ENCODE data around the gene NCEH1.

The NCEH1 gene

DNA sequence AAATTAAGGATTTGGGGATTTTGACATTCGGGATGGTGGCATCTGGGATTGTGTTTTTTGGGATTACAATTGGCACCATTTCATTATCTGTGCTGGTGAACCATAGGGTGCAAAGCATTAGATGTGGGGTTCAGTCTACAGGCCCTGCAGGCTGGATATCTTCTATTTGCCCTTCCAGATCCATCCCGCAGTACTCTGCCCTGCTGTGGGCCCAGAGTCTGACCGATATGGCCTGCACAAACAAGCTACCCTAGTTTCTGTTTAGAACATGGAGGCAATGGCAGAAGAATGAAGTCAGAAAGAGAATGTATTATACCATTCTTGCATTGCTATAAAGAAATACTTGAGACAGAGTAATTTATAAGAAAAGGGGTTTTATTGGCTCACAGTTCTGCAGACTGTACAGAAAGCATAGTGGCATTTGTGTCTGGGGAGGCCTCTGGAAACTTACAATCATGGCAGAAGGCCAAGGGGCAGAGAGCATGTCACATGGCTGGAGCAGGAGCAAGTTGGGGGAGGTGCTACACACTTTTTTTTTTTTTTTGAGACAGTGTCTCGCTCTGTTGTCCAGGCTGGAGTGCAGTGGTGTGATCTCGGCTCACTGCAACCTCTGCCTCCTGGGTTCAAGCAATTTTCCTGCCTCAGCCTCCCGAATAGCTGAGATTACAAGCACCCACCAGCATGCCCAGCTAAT is 93.7 kb downstream of the NCEH1 start:
- H3K27me3 ChIP-seq (replicated peaks; ENCODE audit: control insufficient read depth, insufficient read depth, low read length) = no peaks in the 10 kb centered on the region
- no peaks in the 10 kb centered on the region for H3K9me3 ChIP-seq (ENCODE audit: control insufficient read depth, low read length)
- H3K4me1 ChIP-seq (ENCODE audit: control insufficient read depth, insufficient read depth, low read length) = peaks cover 8% of the 10 kb centered on the region
- H3K36me3 ChIP-seq (ENCODE audit: control insufficient read depth, insufficient read depth, low read length, severe bottlenecking) = no peaks in the 10 kb centered on the region
- no peak overlapping the region for H3K4me3 ChIP-seq (ENCODE audit: low read length)
- H3K9ac ChIP-seq (ENCODE audit: low read length) = no peak overlapping the region
- no peak for DNase-seq (ENCODE audit: low read depth)

DNA sequence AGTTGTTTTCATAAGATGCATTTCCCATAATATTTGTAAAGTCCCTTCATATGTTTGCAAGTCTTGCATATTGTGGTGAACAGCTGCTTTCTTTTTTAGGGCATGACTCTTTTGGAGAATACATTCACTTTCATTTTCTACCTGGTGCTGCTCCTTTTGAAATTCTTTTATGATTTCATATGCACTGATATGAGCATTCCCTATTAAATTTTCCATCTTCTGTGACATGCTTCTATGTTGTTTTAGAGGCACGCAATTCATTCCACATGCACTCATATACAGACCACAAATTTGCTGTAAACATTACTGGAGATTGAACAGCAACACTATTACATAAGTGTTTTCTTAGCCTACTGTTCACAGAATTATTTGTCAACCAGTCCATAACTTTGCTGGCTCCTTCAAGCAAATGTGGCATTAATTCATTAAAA is 94.8 kb downstream of the NCEH1 start:
- peak; percentile 44 for DNase-seq (ENCODE audit: low read depth)
- H3K4me3 ChIP-seq (ENCODE audit: low read length) = no peak overlapping the region
- H3K27me3 ChIP-seq (replicated peaks; ENCODE audit: control insufficient read depth, insufficient read depth, low read length) = no peaks in the 10 kb centered on the region
- peaks cover 8% of the 10 kb centered on the region for H3K4me1 ChIP-seq (ENCODE audit: control insufficient read depth, insufficient read depth, low read length)
- no peak overlapping the region for H3K9ac ChIP-seq (ENCODE audit: low read length)
- H3K36me3 ChIP-seq (ENCODE audit: control insufficient read depth, insufficient read depth, low read length, severe bottlenecking) = no peaks in the 10 kb centered on the region
- H3K9me3 ChIP-seq (ENCODE audit: control insufficient read depth, low read length) = no peaks in the 10 kb centered on the region

DNA sequence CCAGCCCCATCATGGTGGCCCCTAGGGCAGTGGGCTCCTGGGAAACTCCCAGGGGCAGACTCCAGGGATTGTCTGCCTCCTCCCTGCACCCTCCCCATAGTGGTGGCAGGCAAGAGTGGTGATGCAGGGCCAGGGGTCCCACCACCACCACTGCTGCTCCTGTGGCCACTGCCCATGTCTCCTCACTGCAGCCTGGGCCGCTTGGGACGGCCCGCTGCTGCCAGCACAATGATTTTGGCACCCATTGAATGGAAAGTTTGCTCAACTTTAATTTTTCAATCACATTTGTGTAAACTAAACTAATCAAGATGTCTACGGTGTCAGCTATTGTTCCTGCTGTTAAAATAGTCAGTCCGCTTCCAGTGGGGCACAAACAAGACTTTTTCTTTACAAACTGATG is 95.6 kb downstream of the NCEH1 start:
- Histone ChIP-seq H3K4me1 (ENCODE audit: control insufficient read depth, insufficient read depth, low read length) (peaks cover 8% of the 10 kb centered on the region), H3K9ac (ENCODE audit: low read length) (no peak overlapping the region), H3K36me3 (ENCODE audit: control insufficient read depth, insufficient read depth, low read length, severe bottlenecking) (no peaks in the 10 kb centered on the region), H3K4me3 (ENCODE audit: low read length) (no peak overlapping the region), H3K9me3 (ENCODE audit: control insufficient read depth, low read length) (no peaks in the 10 kb centered on the region), H3K27me3 (replicated peaks; ENCODE audit: control insufficient read depth, insufficient read depth, low read length) (no peaks in the 10 kb centered on the region)
- DNase-seq (ENCODE audit: low read depth) = no peak

DNA sequence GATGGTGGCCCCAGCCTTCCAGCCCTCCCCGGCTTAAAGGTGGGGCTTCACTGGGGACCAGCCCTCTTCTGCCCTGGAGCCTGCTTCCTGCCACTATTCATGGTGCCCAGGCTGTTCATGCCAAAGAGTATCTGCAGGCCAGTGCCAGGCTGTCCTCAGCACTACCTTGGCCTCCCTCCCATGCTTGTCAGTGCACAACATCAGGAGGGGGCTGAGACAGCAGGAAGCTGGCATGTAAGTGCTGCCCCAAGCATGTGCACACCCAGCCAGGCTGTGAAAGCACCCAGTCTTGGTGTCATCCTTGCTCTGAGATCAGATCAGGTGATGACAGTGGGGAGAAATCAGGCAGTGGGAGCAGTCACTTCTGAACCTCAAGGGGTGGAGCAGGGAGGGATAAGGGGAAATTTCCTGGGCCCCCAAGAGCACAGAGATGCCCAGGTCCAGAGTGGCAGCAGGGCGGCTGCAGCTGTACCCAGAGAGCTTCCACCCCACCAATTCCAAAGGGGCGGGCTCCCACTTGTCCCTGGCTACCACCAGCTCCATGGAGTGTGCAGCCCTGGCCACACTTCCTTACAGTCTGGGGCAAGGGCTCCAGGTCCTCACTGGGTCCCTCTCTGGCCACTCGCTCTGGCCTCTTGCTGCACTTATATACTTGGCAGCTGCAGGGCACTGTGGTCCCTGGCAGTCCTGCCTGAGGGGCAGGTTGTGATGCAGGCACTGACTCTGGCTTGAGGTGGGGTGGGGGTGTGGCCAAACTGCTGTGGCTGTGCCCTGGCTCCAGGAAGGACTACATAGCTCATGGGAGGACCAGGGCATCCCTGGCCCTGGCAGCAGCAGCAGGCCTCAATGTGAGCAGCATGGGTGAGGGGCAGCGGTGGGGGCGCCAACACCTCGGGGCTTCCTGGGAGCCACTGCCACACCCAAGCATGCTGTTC is 96.3 kb downstream of the NCEH1 start:
- H3K4me3 ChIP-seq (ENCODE audit: low read length) = no peak overlapping the region
- no peak for DNase-seq (ENCODE audit: low read depth)

DNA sequence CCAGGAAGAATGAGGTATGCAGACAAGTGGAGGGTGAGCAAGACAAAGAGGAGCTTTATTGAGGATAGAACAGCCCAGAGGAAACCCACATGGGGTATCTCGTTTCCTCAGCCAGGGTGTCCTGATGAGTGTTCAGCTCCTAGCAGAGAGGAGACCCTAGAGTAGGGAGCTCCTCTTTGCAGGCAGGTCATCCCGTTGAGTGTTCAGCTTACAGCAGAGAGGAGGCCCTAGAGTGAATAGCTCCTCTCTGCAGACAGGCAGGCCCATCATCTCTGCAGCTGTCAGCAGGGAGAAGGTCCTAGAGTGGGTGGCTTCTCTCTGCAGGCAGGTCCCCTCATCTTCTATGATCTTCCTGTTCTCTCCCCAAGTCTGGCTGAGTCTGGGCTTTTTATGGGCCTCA is 97.0 kb downstream of the NCEH1 start:
- Histone ChIP-seq H3K27me3 (replicated peaks; ENCODE audit: control insufficient read depth, insufficient read depth, low read length) (no peaks in the 10 kb centered on the region), H3K9ac (ENCODE audit: low read length) (no peak overlapping the region), H3K36me3 (ENCODE audit: control insufficient read depth, insufficient read depth, low read length, severe bottlenecking) (no peaks in the 10 kb centered on the region), H3K4me3 (ENCODE audit: low read length) (no peak overlapping the region), H3K4me1 (ENCODE audit: control insufficient read depth, insufficient read depth, low read length) (peaks cover 8% of the 10 kb centered on the region), H3K9me3 (ENCODE audit: control insufficient read depth, low read length) (no peaks in the 10 kb centered on the region)
- no peak for DNase-seq (ENCODE audit: low read depth)

More for the DNA sequence above, 96.3 kb downstream of the NCEH1 start:
- H3K9ac ChIP-seq (ENCODE audit: low read length) = no peak overlapping the region
- peaks cover 8% of the 10 kb centered on the region for H3K4me1 ChIP-seq (ENCODE audit: control insufficient read depth, insufficient read depth, low read length)
- no peaks in the 10 kb centered on the region for H3K36me3 ChIP-seq (ENCODE audit: control insufficient read depth, insufficient read depth, low read length, severe bottlenecking)
- no peaks in the 10 kb centered on the region for H3K27me3 ChIP-seq (replicated peaks; ENCODE audit: control insufficient read depth, insufficient read depth, low read length)
- no peaks in the 10 kb centered on the region for H3K9me3 ChIP-seq (ENCODE audit: control insufficient read depth, low read length)

DNA sequence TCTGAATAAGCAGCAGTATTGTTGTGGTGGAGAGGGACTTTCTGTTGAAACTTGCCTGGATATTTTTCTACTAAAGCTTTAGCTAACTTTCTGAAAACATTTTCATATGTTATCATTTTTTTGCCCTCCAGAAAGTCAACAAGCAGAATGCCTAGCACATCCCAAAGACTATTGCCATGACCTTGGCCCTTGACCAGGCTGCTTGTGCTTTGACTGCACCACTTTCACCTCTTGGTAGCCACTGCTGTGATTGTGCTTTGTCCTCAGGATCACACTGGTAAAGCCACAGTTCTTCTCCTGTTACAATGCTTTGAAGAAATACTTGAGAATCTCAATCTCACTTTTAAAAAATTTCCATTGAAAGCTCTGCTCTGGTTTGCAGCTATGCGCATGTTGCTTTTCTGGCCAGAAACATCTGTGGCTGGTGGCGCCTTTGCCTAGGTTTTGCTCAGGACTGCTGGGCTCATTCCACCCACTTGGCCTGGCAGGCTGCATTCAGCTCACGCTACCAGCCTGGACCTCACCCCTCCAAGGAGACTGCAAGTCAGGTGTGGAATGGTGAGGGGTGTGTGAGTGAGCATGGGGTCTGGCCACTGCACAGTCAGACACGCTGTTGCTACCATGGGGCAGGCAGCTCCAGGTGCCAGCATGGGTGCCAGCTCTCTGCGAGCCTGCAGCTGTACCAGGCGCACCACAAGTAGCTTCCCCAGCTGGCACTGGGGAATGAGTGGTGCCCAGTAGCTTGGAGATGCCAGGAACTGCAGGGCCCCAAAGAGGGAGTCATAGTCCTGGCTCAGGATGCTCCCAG is 97.8 kb downstream of the NCEH1 start:
- H3K4me1 ChIP-seq (ENCODE audit: control insufficient read depth, insufficient read depth, low read length) = peaks cover 8% of the 10 kb centered on the region
- no peaks in the 10 kb centered on the region for H3K27me3 ChIP-seq (replicated peaks; ENCODE audit: control insufficient read depth, insufficient read depth, low read length)
- H3K36me3 ChIP-seq (ENCODE audit: control insufficient read depth, insufficient read depth, low read length, severe bottlenecking) = no peaks in the 10 kb centered on the region
- H3K4me3 ChIP-seq (ENCODE audit: low read length) = no peak overlapping the region
- H3K9me3 ChIP-seq (ENCODE audit: control insufficient read depth, low read length) = no peaks in the 10 kb centered on the region
- no peak for DNase-seq (ENCODE audit: low read depth)
- H3K9ac ChIP-seq (ENCODE audit: low read length) = no peak overlapping the region

DNA sequence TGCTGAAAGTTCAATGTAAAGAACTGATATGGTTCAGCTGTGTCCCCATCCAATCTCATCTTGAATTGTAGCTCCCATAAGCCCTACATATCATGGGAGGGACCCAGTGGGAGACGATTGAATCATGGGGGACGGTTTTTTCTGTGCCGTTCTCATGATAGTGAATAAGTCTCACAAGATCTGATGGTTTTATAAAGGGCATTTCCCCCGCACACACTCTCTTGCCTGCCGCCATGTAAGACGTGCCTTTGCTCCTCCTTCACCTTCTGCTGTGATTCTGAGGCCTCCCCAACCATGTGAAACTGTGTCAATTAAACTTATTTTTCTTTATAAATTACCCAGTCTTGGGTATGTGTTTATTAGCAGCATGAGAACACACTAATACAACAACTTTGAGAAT is 101.1 kb downstream of the NCEH1 start:
- H3K36me3 ChIP-seq (ENCODE audit: control insufficient read depth, insufficient read depth, low read length, severe bottlenecking) = no peaks in the 10 kb centered on the region
- no peaks in the 10 kb centered on the region for H3K9me3 ChIP-seq (ENCODE audit: control insufficient read depth, low read length)
- H3K4me3 ChIP-seq (ENCODE audit: low read length) = no peak overlapping the region
- no peaks in the 10 kb centered on the region for H3K27me3 ChIP-seq (replicated peaks; ENCODE audit: control insufficient read depth, insufficient read depth, low read length)
- no peak for DNase-seq (ENCODE audit: low read depth)
- no peak overlapping the region for H3K9ac ChIP-seq (ENCODE audit: low read length)
- H3K4me1 ChIP-seq (ENCODE audit: control insufficient read depth, insufficient read depth, low read length) = peaks cover 8% of the 10 kb centered on the region

DNA sequence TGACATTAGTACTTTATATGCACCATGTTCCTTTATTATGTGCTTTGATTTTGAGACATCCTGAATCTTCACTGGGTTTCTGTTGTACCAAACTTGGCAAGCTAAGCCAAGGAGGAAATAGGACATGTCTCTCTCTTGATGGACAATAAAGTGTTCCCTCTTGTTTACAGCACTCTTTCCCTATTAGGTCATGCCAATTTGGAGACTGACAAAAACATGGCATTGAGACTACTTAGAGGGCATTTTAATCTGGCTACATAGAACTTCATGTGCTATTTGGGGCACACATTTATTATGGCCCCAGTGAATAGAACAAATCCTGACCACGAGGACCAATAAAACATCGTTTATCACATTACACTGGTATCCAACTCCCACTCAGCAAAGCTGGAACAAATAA is 102.3 kb downstream of the NCEH1 start:
- Histone ChIP-seq H3K4me3 (ENCODE audit: low read length) (no peak overlapping the region), H3K4me1 (ENCODE audit: control insufficient read depth, insufficient read depth, low read length) (peaks cover 8% of the 10 kb centered on the region), H3K36me3 (ENCODE audit: control insufficient read depth, insufficient read depth, low read length, severe bottlenecking) (no peaks in the 10 kb centered on the region), H3K9ac (ENCODE audit: low read length) (no peak overlapping the region), H3K27me3 (replicated peaks; ENCODE audit: control insufficient read depth, insufficient read depth, low read length) (no peaks in the 10 kb centered on the region), H3K9me3 (ENCODE audit: control insufficient read depth, low read length) (no peaks in the 10 kb centered on the region)
- DNase-seq (ENCODE audit: low read depth) = no peak

DNA sequence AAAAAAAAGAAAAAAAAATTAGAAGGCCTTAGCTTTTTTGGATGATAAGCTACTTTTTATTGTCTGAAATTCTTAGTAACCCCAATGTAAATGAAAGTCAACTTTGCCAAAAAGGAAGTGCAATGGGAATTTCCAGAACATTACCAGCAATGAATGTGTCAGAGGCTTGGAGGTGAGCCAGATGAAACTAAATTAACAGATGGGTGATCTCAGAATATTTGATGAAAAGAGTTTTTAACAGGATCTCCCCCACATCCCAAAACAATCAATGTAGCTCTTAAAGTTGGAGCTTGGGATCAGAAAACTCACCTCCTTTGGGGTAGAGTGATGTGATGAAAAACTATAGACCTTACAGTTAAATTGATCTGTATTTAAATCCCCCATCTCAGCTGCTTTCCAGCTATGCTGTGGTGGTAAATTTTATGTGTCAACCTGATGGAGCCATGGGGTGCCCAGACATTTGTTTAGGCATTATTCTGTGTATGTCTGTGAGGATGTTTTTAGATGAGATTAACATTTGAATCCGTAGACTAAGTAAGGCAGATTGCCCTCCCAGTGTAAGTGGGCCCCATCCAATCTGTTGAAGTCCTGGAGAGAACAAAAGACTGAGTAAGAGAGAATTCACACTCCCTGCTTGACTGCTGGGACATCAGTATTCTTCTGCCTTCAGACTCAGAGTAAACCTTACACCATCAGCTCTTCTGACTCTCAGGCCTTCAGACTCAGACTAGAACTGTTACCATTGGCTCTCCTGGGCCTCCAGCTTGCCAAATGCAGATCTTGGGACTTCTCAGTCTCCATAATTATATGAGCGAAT is 103.4 kb downstream of the NCEH1 start:
- H3K9me3 ChIP-seq (ENCODE audit: control insufficient read depth, low read length) = no peaks in the 10 kb centered on the region
- no peaks in the 10 kb centered on the region for H3K36me3 ChIP-seq (ENCODE audit: control insufficient read depth, insufficient read depth, low read length, severe bottlenecking)
- no peak overlapping the region for H3K4me3 ChIP-seq (ENCODE audit: low read length)
- DNase-seq (ENCODE audit: low read depth) = no peak
- peaks cover 8% of the 10 kb centered on the region for H3K4me1 ChIP-seq (ENCODE audit: control insufficient read depth, insufficient read depth, low read length)
- no peak overlapping the region for H3K9ac ChIP-seq (ENCODE audit: low read length)
- H3K27me3 ChIP-seq (replicated peaks; ENCODE audit: control insufficient read depth, insufficient read depth, low read length) = no peaks in the 10 kb centered on the region

DNA sequence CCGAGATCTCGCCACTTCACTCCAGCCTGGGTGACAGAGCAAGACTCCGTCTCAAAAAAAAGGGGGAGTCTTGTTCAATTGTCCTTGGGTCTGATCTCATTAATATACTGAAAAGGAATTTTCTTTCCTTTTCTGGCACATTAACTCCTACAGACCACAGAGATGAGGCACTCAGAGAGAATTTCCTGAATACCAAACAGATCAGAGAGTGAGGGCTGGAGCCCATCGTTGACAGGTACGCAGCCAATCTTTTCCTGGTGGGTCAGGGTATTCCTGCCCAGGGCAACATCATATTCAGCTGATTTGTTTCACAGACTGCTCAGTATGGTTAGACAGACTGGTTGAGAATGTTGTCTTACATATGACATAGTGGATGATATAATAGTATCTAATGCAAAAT is 104.8 kb downstream of the NCEH1 start:
- Histone ChIP-seq H3K36me3 (ENCODE audit: control insufficient read depth, insufficient read depth, low read length, severe bottlenecking) (no peaks in the 10 kb centered on the region), H3K4me3 (ENCODE audit: low read length) (no peak overlapping the region), H3K9ac (ENCODE audit: low read length) (no peak overlapping the region), H3K27me3 (replicated peaks; ENCODE audit: control insufficient read depth, insufficient read depth, low read length) (no peaks in the 10 kb centered on the region), H3K4me1 (ENCODE audit: control insufficient read depth, insufficient read depth, low read length) (peaks cover 8% of the 10 kb centered on the region), H3K9me3 (ENCODE audit: control insufficient read depth, low read length) (no peaks in the 10 kb centered on the region)
- no peak for DNase-seq (ENCODE audit: low read depth)
